Fibroblast of lung (primary cell): ENCODE data around the gene CAMTA1. TPM values are rescaled to one million over a fixed set of nuclear protein-coding genes. Genes with fewer than 3 reads are reported as not detected.

ENCODE experiments used
- DNase-seq, 2 donors: peaks; one replicate each; pipeline versions ENCODE4 v3.0.0 to v3.0.0-alpha.2; 2010; ENCODE audit warnings: low read depth in 2 of 2
- H2AFZ ChIP-seq: 2 replicates; pipeline ENCODE4 v1.5.1; 2012; ENCODE audit warnings: low read length, control low read depth, inconsistent platforms
- H3K27ac ChIP-seq: 2 replicates; pipeline ENCODE4 v1.5.1; 2011; ENCODE audit warnings: low read length, control low read depth; ENCODE audit not compliant: insufficient read depth
- H3K27me3 ChIP-seq: 2 replicates; pipeline ENCODE4 v1.5.1; 2011; ENCODE audit warnings: mild to moderate bottlenecking, low read length; ENCODE audit not compliant: control insufficient read depth, insufficient read depth
- H3K36me3 ChIP-seq: 2 replicates; pipeline ENCODE4 v1.5.1; 2011; ENCODE audit warnings: low read length; ENCODE audit not compliant: control insufficient read depth, insufficient read depth
- H3K4me1 ChIP-seq: 2 replicates; pipeline ENCODE4 v1.5.1; 2011; ENCODE audit warnings: low read length; ENCODE audit not compliant: control insufficient read depth, insufficient read depth; ENCODE audit errors: extremely low read depth
- H3K4me2 ChIP-seq: 2 replicates; pipeline ENCODE4 v1.5.1; 2011; ENCODE audit warnings: low read length, control low read depth; ENCODE audit not compliant: insufficient read depth; ENCODE audit errors: extremely low read depth
- H3K4me3 ChIP-seq, 4 experiments: fragments of 200-600 bp in 1 of 4; sonication (generic) in 1 of 4; replicated peaks in 1 of 4; 2 replicates each; pipeline ENCODE4 v1.5.1; 2011 to 2016; ENCODE audit warnings: low read length in 4 of 4, low read depth in 3 of 4, mild to moderate bottlenecking in 3 of 4, control low read depth in 2 of 4, inconsistent platforms in 1 of 4, mixed read lengths in 1 of 4; ENCODE audit not compliant: insufficient read depth in 1 of 4; ENCODE audit errors: control extremely low read depth in 1 of 4
- H3K79me2 ChIP-seq: 2 replicates; pipeline ENCODE4 v1.5.1; 2012; ENCODE audit warnings: mild to moderate bottlenecking, low read length, inconsistent platforms; ENCODE audit not compliant: control insufficient read depth, insufficient read depth
- H3K9ac ChIP-seq: 2 replicates; pipeline ENCODE4 v1.5.1; 2011; ENCODE audit warnings: mild to moderate bottlenecking, low read length, control low read depth; ENCODE audit not compliant: insufficient read depth
- H3K9me3 ChIP-seq: 2 replicates; pipeline ENCODE4 v1.5.1; 2012; ENCODE audit warnings: low read depth, low read length; ENCODE audit not compliant: control insufficient read depth, insufficient read depth
- H4K20me1 ChIP-seq: 2 replicates; pipeline ENCODE4 v1.5.1; 2011; ENCODE audit warnings: low read length; ENCODE audit not compliant: control insufficient read depth, insufficient read depth; ENCODE audit errors: extremely low read depth
- CTCF ChIP-seq, 2 donors: IDR thresholded peaks in 1 of 2; conservative IDR thresholded peaks in 1 of 2; 1 replicate in 1 of 2; 2 replicates in 1 of 2; pipeline ENCODE4 v1.5.1; 2011 to 2012; ENCODE audit warnings: low read length in 2 of 2, control low read depth in 1 of 2, inconsistent platforms in 1 of 2, low read depth in 1 of 2, mild to moderate bottlenecking in 1 of 2
- EZH2 ChIP-seq: IDR thresholded peaks from 2 replicates; pipeline ENCODE4 v1.5.1; 2012; ENCODE audit warnings: low read length, control low read depth, mild to moderate bottlenecking; ENCODE audit errors: missing control alignments
- polyA plus RNA-seq, 2 donors: library from polyadenylated mRNA; depleted of rRNA in 1 of 2; stranded (reverse) in 1 of 2; unstranded in 1 of 2; fragments of >200 nt; gene quantifications; 2 replicates each; pipeline ENCODE4 v1.2.1, GENCODE V29; 2011 to 2012; ENCODE audit warnings: missing spikeins in 1 of 2
- total RNA-seq: library from RNA; depleted of rRNA; stranded (reverse); fragments of >200 nt; gene quantifications from 2 replicates; pipeline ENCODE4 v1.2.1, GENCODE V29; 2014

The CAMTA1 gene
- total and polyA plus RNA-seq, 2 donors (not counting 1 experiment from before 2014, with no cell fraction given) = 47.6 to 86.0 TPM

DNA sequence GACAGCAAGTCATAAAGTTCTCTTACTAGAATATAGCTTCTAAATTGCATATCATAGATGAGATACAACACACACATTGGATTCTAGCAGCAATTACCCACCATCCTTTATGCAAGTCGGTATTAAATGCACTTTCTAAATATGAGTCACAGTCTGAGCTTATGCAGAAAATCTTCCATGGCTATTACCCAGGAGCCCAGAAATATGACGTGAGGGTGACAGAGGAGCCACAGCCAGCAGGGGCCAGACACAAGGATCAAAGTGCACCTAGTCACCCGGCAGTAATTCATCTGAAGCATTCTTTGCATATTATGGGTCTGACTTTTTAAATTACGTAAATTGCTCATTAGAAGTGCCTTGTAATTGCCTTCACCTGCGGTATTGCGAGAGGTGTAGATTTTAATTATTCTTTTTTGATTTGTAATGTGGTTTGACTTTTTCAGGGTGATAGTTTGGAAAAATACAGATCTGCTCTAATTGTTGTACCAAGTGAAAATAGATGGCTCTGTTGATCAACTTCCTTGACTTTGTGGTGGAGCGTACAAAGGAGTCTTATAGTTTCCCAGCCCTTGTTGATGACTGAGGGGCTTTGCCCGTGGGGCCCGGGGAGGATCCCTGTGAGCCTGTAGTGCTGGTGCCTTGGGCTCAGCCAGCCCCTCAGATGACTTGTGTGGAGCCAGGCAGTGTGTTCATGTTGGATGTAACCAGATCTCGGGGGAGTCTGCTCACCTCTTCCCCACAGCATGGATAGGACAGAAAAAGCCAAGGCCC, 515.8 kb downstream of the CAMTA1 start:
- H4K20me1 ChIP-seq = no peaks in the 10 kb centered on the region

DNA sequence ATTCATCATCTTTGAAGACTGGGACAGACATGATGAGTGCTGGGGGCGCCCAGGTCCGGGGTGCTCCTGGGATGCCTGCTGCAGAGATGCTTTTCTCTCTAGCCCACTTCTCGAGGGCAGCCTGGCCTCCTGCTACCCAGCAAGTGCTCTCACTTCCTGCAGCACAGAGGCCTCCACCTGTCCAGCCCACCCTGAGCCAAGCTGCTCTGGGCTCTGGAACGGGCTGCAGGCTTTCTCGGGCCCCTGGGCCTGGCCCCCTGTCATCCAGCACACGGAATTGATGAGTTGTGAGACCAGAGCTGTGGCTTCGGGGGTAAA, 516.4 kb downstream of the CAMTA1 start:
- H3K79me2 ChIP-seq = no peaks in the 10 kb centered on the region

More for the DNA sequence above, 515.8 kb downstream of the CAMTA1 start:
- Histone ChIP-seq H3K36me3 (no peaks in the 10 kb centered on the region), H3K4me3 (no peak overlapping the region), H2AFZ (peak overlapping the region; percentile 21), H3K4me1 (peaks cover 32% of the 10 kb centered on the region), H3K27ac (peak overlapping the region; percentile 98), H3K79me2 (no peaks in the 10 kb centered on the region), H3K9me3 (no peaks in the 10 kb centered on the region), H3K4me2 (peak overlapping the region; percentile 60), H3K9ac (no peak overlapping the region), H3K27me3 (no peaks in the 10 kb centered on the region)
- peak; percentile 89 to 97 for DNase-seq
- TF ChIP-seq EZH2 = no peak

DNA sequence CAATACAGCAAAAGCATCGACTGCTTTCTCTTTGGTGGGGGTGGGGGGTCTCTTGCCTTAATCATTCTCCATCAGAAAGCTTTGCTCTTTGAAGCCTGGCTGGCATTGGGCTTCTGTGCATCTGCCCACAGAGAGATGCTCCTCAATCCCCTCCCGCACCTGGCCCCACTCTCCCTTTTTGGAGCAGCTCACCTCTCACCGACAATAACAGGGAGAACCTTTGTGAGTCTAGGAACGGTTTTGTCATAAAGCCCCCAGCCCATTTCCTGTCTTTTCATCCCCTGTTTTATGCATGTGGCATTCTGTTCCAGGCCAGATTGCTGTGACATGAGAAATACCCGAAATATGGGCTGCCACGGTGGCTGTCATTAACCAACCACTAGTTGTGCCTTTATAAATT, 516.9 kb downstream of the CAMTA1 start:
- Histone ChIP-seq H3K36me3 (no peaks in the 10 kb centered on the region), H3K27ac (peak overlapping the region; percentile 88), H3K9me3 (no peaks in the 10 kb centered on the region), H2AFZ (no peak overlapping the region), H3K27me3 (no peaks in the 10 kb centered on the region), H3K4me1 (peaks cover 32% of the 10 kb centered on the region), H3K79me2 (no peaks in the 10 kb centered on the region), H3K9ac (no peak overlapping the region), H3K4me3 (no peak overlapping the region), H4K20me1 (no peaks in the 10 kb centered on the region), H3K4me2 (no peak overlapping the region)
- no peak for DNase-seq
- TF ChIP-seq EZH2 = no peak

More for the DNA sequence above, 516.4 kb downstream of the CAMTA1 start:
- peaks cover 32% of the 10 kb centered on the region for H3K4me1 ChIP-seq
- DNase-seq = no peak
- H3K9me3 ChIP-seq = no peaks in the 10 kb centered on the region
- no peak overlapping the region for H3K9ac ChIP-seq
- H3K4me2 ChIP-seq = no peak overlapping the region
- no peaks in the 10 kb centered on the region for H4K20me1 ChIP-seq
- H3K27me3 ChIP-seq = no peaks in the 10 kb centered on the region
- H2AFZ ChIP-seq = peak overlapping the region; percentile 21
- H3K36me3 ChIP-seq = no peaks in the 10 kb centered on the region
- TF ChIP-seq EZH2 (no peak), CTCF (conservative IDR thresholded peaks at IDR 0.05 in 1 of 2, IDR thresholded peaks at IDR 0.05 in 1 of 2; ENCODE audit: low read depth in 1 of 2, low read length in 2 of 2) (no peak)
- peak overlapping the region; percentile 88 for H3K27ac ChIP-seq
- H3K4me3 ChIP-seq = no peak overlapping the region

GRCh38 chr1:7302873-7303272, 517.6 kb downstream of the CAMTA1 start:
- H4K20me1 ChIP-seq = no peaks in the 10 kb centered on the region
- H3K9ac ChIP-seq = no peak overlapping the region
- H3K36me3 ChIP-seq = no peaks in the 10 kb centered on the region
- no peak overlapping the region for H3K4me2 ChIP-seq
- no peak overlapping the region for H3K4me3 ChIP-seq
- no peak overlapping the region for H3K27ac ChIP-seq
- no peak for DNase-seq
- no peak overlapping the region for H2AFZ ChIP-seq
- no peaks in the 10 kb centered on the region for H3K27me3 ChIP-seq
- H3K79me2 ChIP-seq = no peaks in the 10 kb centered on the region
- no peaks in the 10 kb centered on the region for H3K9me3 ChIP-seq
- peaks cover 28% of the 10 kb centered on the region for H3K4me1 ChIP-seq
- TF ChIP-seq EZH2 (no peak), CTCF (conservative IDR thresholded peaks at IDR 0.05 in 1 of 2, IDR thresholded peaks at IDR 0.05 in 1 of 2; ENCODE audit: low read depth in 1 of 2, low read length in 2 of 2) (peak in 1 of 2 donors; percentile 27)
